OCI-LY1 (cell line): ENCODE measurements around the gene PRKG1.

Experiments
- H2AFZ ChIP-seq: fragments of 200-600 bp; sonication (generic), shearing (Covaris generic); 2 replicates; pipeline ENCODE4 v1.6.0; 2014; ENCODE audit warnings: antibody characterized with exemption, mild to moderate bottlenecking, low read length
- H3F3A ChIP-seq: fragments of 200-600 bp; sonication (generic), shearing (Covaris generic); 2 replicates; pipeline ENCODE4 v1.6.0; 2014; ENCODE audit warnings: mild to moderate bottlenecking, antibody characterized with exemption, low read length, moderate library complexity; ENCODE audit not compliant: insufficient read depth
- H3K27ac ChIP-seq: fragments of 200-600 bp; sonication (generic); 2 replicates; pipeline ENCODE4 v1.5.1; 2014; ENCODE audit warnings: low read length, mixed run types, mild to moderate bottlenecking, low read depth; ENCODE audit not compliant: poor library complexity, severe bottlenecking
- H3K27me3 ChIP-seq: fragments of 200-600 bp; sonication (generic); 2 replicates; pipeline ENCODE4 v1.6.0; 2014; ENCODE audit warnings: antibody characterized with exemption, mild to moderate bottlenecking, low read length, moderate library complexity; ENCODE audit not compliant: insufficient read depth
- H3K36me3 ChIP-seq: fragments of 200-600 bp; sonication (generic); 2 replicates; pipeline ENCODE4 v1.6.1; 2014; ENCODE audit warnings: mild to moderate bottlenecking, antibody characterized with exemption, low read length, moderate library complexity, mixed read lengths; ENCODE audit not compliant: insufficient read depth
- H3K4me1 ChIP-seq: fragments of 200-600 bp; sonication (generic); 2 replicates; pipeline ENCODE4 v1.5.1; 2014; ENCODE audit warnings: mild to moderate bottlenecking, low read length, moderate library complexity; ENCODE audit not compliant: insufficient read depth, severe bottlenecking
- H3K4me2 ChIP-seq: fragments of 200-600 bp; sonication (generic), shearing (Covaris generic); 2 replicates; pipeline ENCODE4 v1.6.1; 2014; ENCODE audit warnings: low read length
- H3K4me3 ChIP-seq: fragments of 200-600 bp; sonication (generic); 2 replicates; pipeline ENCODE4 v1.5.1; 2014; ENCODE audit warnings: low read length, low read depth, mild to moderate bottlenecking, mixed read lengths; ENCODE audit not compliant: poor library complexity, severe bottlenecking
- H3K79me2 ChIP-seq: fragments of 200-600 bp; shearing (Covaris generic); 2 replicates; pipeline ENCODE4 v1.6.1; 2016; ENCODE audit warnings: mixed run types, low read length, mixed read lengths; ENCODE audit not compliant: insufficient read depth
- H3K9ac ChIP-seq: fragments of 200-600 bp; sonication (generic), shearing (Covaris generic); 2 replicates; pipeline ENCODE4 v1.6.1; 2014; ENCODE audit warnings: mild to moderate bottlenecking, low read length, mixed read lengths
- H3K9me2 ChIP-seq: fragments of 200-600 bp; sonication (generic), shearing (Covaris generic); 2 replicates; pipeline ENCODE4 v1.6.1; 2014; ENCODE audit warnings: low read depth, mild to moderate bottlenecking, low read length, mixed read lengths
- H3K9me3 ChIP-seq: fragments of 200-600 bp; shearing (Covaris generic); 2 replicates; pipeline ENCODE4 v1.6.1; 2014; ENCODE audit warnings: low read length, mixed read lengths
- H4K20me1 ChIP-seq: fragments of 200-600 bp; sonication (generic), shearing (Covaris generic); 2 replicates; pipeline ENCODE4 v1.6.0; 2016; ENCODE audit warnings: mild to moderate bottlenecking, low read length; ENCODE audit not compliant: insufficient read depth
- EZH2 ChIP-seq: fragments of 200-600 bp; sonication (generic), shearing (Covaris generic); IDR thresholded peaks from 2 replicates; pipeline ENCODE4 v1.8.0; 2017; ENCODE audit warnings: borderline replicate concordance, mixed run types, mild to moderate bottlenecking, antibody characterized with exemption, low read length, moderate library complexity, mixed read lengths
- TF ChIP-seq, protein P1 (sequence below): fragments of 200-600 bp; sonication (generic), shearing (Covaris generic); IDR thresholded peaks from 2 replicates; pipeline ENCODE4 v1.5.1; 2017; ENCODE audit warnings: mild to moderate bottlenecking, antibody characterized with exemption, low read length, moderate library complexity, mixed read lengths

Gene PRKG1

GRCh38 chr10:52259426-52259812 is 1185.1 kb downstream of the PRKG1 start:
- no peaks in the 10 kb centered on the region for H3F3A ChIP-seq
- H3K27ac ChIP-seq: no peak overlapping the region
- H3K4me2 ChIP-seq: no peak overlapping the region
- no peaks in the 10 kb centered on the region for H3K9me2 ChIP-seq
- H4K20me1 ChIP-seq: no peaks in the 10 kb centered on the region
- no peaks in the 10 kb centered on the region for H3K4me1 ChIP-seq
- no peak overlapping the region for H3K4me3 ChIP-seq
- H3K9ac ChIP-seq: no peak overlapping the region
- H2AFZ ChIP-seq: no peak overlapping the region
- H3K79me2 ChIP-seq: no peaks in the 10 kb centered on the region
- no peaks in the 10 kb centered on the region for H3K27me3 ChIP-seq
- TF ChIP-seq EZH2: no peak
- TF ChIP-seq, protein P1, sequence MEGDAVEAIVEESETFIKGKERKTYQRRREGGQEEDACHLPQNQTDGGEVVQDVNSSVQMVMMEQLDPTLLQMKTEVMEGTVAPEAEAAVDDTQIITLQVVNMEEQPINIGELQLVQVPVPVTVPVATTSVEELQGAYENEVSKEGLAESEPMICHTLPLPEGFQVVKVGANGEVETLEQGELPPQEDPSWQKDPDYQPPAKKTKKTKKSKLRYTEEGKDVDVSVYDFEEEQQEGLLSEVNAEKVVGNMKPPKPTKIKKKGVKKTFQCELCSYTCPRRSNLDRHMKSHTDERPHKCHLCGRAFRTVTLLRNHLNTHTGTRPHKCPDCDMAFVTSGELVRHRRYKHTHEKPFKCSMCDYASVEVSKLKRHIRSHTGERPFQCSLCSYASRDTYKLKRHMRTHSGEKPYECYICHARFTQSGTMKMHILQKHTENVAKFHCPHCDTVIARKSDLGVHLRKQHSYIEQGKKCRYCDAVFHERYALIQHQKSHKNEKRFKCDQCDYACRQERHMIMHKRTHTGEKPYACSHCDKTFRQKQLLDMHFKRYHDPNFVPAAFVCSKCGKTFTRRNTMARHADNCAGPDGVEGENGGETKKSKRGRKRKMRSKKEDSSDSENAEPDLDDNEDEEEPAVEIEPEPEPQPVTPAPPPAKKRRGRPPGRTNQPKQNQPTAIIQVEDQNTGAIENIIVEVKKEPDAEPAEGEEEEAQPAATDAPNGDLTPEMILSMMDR: no peak
- H3K9me3 ChIP-seq: no peaks in the 10 kb centered on the region
- no peaks in the 10 kb centered on the region for H3K36me3 ChIP-seq

DNA sequence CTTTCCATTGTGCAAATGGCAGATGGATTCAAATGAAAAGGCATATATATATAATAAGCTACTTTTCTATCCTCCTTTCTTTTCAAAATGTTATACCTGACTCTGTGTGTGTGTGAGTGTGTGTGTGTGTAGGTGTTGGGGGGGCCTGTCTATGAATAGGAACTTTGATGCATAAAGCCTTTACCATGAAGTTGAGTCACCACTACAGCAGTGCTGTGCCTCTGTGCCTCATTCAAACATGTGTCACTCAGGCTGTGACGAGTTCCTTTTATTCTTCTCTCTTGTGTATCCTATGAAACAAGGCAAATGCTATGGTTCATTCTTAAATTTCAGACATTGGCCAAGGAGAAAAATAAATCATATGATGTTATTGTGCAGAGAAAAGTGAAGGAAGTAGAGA is 1187.1 kb downstream of the PRKG1 start:
- Histone ChIP-seq H3K27me3 (no peaks in the 10 kb centered on the region), H3F3A (no peaks in the 10 kb centered on the region), H2AFZ (no peak overlapping the region), H4K20me1 (no peaks in the 10 kb centered on the region), H3K4me3 (no peak overlapping the region), H3K27ac (no peak overlapping the region), H3K9me3 (no peaks in the 10 kb centered on the region), H3K36me3 (no peaks in the 10 kb centered on the region), H3K79me2 (no peaks in the 10 kb centered on the region), H3K4me1 (no peaks in the 10 kb centered on the region), H3K4me2 (no peak overlapping the region), H3K9ac (no peak overlapping the region), H3K9me2 (no peaks in the 10 kb centered on the region)
- TF ChIP-seq, protein P1: no peak
- TF ChIP-seq EZH2: no peak

DNA sequence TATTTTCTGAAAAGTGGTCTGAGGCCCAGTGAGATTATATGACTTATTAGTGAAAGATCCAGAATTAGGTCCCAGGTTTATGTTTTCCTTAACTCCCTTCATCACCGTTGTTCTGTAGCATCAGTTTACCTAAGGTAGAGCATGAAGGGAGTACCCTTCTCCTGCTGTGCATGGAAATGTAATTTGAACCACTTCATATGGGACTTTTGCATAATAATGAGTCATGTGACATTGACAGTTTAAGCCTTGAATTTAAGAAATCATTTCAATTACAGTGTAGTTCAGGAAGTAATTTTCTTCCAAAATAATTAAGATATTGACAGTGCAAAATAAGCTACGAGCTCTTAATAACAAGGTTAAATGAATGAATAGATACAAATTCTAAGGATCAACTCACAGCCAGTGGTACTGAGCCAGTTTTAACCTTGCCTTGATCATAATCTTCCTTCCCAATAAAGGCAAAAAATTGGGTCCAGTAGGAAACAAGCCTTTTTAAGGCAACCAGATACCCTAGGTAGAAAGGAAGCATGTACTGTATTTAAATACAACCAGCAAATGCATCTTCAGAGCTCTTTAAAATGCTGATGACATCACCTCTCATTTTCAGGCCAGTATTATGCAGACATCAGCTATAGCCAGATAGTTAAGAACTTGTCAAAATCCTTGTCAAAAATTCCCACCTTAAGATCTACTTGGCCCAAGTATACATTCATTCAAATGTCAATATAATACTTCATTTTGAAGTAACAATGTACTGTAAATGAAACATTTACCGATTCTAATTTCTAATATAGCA is 1191.0 kb downstream of the PRKG1 start:
- Histone ChIP-seq H3K9ac (no peak overlapping the region), H3K4me1 (no peaks in the 10 kb centered on the region), H3K4me2 (no peak overlapping the region), H3F3A (no peaks in the 10 kb centered on the region), H3K79me2 (no peaks in the 10 kb centered on the region), H3K27ac (no peak overlapping the region), H3K9me3 (no peaks in the 10 kb centered on the region), H4K20me1 (no peaks in the 10 kb centered on the region), H3K4me3 (no peak overlapping the region), H2AFZ (no peak overlapping the region), H3K9me2 (no peaks in the 10 kb centered on the region), H3K27me3 (no peaks in the 10 kb centered on the region), H3K36me3 (no peaks in the 10 kb centered on the region)
- no peak for TF ChIP-seq EZH2
- TF ChIP-seq, protein P1: no peak
